Stimulated activated CD4-positive, alpha-beta T cell treated with anti-CD3 and anti-CD28 coated beads, Interleukin-2, amount 100 ng/mL, for 4 hours (primary cell): Measurements from ENCODE around the gene PCDH17.

ENCODE experiments used
- DNase-seq: peaks from one replicate; pipeline ENCODE4 v3.0.0-alpha.2; 2020; ENCODE audit warnings: low read depth

PCDH17 gene, protein sequence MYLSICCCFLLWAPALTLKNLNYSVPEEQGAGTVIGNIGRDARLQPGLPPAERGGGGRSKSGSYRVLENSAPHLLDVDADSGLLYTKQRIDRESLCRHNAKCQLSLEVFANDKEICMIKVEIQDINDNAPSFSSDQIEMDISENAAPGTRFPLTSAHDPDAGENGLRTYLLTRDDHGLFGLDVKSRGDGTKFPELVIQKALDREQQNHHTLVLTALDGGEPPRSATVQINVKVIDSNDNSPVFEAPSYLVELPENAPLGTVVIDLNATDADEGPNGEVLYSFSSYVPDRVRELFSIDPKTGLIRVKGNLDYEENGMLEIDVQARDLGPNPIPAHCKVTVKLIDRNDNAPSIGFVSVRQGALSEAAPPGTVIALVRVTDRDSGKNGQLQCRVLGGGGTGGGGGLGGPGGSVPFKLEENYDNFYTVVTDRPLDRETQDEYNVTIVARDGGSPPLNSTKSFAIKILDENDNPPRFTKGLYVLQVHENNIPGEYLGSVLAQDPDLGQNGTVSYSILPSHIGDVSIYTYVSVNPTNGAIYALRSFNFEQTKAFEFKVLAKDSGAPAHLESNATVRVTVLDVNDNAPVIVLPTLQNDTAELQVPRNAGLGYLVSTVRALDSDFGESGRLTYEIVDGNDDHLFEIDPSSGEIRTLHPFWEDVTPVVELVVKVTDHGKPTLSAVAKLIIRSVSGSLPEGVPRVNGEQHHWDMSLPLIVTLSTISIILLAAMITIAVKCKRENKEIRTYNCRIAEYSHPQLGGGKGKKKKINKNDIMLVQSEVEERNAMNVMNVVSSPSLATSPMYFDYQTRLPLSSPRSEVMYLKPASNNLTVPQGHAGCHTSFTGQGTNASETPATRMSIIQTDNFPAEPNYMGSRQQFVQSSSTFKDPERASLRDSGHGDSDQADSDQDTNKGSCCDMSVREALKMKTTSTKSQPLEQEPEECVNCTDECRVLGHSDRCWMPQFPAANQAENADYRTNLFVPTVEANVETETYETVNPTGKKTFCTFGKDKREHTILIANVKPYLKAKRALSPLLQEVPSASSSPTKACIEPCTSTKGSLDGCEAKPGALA (N-terminal part only)

DNA sequence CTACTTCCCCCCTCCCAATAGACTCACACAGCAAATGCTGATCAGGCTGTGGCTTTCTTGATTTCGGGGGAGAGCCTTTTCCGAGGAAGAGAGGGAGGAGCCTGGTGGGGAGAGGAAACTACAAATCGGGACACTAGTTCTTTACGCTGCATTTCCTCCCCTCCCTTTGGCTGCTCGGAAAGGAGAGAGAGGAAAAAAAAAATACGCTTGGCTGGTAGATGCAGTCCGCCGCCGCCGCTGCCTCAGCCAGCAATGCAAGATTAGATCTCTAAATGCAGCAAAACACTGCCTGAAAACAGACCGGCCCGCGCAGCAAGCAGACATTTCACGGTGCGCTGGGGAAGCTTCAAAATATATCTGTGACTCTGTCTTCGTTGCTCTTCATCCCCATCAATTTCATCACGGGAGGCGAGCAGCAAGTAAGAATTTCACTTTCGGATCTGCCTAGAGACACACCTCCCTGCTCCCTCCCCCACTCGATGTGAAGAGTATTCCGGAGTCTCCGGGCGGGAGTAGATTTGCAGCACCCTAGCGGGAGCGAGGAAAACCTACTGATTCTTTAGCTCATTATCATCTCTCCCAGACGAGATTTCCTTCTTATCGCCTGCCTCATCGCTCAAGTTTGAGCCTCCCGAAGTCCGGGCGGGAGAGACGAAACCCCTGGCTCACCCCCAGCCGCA lies at the start of gene PCDH17:
Gene PCDH17, plus strand, starts transcription at position 149 of the 680 bp plus-strand sequence. CDS start 803 bp downstream, outside the sequence.
- DNase-seq: no peak

DNA sequence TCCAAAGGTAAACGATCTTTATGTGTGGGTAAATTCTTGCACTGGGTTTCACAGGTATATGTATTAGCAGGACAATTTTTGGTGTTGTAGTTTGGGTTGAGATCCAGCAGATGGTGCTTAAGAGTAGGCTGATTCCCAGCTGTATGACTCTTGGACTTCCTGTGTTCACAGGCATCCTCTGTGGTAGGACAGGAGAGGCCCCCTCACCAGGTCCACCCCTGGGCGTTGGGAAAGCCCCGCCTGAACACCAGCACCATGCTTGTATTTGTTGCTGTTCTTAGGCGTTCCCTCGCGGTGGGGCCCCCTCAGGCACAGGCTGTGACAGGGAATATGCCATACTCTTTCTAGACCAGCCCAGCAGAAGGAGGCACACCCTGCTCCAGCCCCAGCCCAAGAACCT lies 49.5 kb upstream of the PCDH17 start:
- DNase-seq: no peak

DNA sequence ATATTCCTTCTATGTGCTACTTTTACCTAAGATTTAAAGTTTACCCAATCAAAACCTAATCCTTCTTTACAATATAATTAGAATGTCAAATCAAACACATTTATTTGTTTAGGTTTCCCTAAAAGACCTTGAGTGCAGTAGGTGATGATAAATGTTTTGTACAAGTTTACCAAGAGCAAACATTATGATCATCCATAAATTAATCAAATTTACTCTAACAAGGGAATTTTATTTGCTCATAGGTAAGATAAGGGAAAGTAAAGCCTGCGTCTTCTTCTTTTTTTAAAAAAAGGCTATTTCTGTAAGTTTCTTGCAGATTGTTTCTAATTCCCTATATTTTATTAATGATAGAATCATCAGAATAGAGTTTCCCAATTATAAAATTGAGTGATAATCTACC lies 48.0 kb upstream of the PCDH17 start:
- no peak for DNase-seq

DNA sequence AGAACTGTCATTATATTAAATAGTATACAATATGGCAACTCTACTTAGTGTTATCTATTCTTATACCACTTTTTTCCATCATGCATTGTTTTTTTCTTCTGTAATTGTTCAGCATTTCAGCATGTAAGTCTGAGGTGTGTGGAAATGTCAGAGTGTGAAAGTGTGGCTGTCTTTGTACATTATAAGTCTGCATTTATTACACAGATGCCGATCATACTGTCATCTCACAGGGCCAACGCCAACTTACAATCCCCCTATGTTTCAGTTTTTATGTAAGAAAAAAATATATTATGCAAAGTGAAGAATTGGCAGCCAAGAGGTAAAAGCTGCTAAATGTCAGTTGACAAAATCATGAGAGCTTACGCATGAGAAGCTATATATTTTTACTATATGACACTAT lies 42.9 kb upstream of the PCDH17 start:
- DNase-seq: no peak

DNA sequence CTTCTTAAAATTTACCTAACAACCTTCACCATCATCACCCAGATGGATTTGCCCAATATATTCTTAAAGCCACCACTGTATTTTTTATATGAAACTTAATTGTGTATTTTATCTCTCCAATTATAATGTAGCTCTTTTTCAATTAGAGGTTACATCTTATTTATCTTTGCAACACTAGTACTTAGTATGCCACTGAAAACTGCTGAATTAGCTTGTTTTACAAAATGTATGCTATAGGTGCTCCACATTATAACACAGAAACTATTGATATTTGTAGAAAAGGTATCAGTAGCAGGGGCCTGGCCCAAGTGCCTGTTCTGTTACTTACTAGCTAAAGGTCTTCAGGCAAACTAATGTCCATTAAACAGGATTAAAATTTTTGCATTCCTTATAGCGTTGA lies 35.8 kb upstream of the PCDH17 start:
- DNase-seq: no peak

DNA sequence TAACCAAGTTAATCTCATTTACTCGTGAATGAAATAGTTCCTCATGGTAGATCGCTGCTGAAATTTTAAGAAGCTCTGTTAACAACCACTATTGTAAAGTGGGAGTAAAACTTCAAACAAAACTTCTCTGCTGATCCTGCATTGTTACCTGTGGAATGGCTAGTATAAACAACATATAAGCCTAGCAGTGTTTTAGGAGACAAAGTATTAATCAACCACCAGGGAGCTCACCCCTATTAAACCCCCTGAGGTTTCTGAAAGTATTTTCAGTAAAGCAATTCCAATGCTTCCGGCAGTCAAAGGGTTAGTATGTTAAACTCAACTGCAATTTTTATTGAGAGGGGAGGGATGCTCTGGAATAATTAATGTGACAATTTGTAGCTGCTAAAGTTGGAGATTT lies 30.0 kb upstream of the PCDH17 start:
- no peak for DNase-seq

DNA sequence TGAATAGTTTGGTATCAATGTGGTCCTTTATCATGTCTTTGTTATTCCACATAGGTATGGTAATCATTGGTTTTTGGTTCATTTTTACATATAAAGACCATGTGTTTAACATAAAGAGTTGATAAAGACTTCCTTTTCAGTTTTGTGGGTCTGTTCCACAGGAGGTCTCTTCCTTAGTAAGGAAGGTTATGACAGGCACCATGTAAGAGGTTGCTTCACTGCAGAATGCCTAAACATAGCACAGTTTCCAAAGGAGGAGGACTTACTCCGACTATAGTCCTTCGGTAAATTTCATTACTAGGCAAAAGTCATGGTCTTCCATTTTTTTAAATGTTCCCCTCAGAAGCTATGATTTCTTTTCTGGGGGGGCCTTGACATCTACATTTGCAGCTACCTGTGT lies 27.1 kb upstream of the PCDH17 start:
- DNase-seq: no peak

DNA sequence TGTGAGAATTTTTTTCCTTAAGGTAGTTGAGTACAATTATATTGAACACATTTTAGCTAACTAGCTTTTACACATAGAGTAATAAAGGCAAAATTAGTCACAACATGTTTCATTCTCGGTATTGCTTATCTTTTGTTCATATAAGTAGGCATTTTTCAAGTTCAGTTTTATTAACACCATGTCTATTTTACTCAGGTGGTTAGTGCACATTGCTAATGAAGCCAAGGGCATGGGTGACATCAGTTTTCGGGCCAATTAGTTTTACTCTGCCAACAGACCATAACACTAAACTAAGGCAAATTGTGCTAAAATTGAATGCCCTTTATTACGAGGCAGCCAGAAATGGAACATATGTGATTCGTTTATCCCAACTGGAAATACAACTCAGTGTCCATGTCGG lies 19.6 kb upstream of the PCDH17 start:
- no peak for DNase-seq

DNA sequence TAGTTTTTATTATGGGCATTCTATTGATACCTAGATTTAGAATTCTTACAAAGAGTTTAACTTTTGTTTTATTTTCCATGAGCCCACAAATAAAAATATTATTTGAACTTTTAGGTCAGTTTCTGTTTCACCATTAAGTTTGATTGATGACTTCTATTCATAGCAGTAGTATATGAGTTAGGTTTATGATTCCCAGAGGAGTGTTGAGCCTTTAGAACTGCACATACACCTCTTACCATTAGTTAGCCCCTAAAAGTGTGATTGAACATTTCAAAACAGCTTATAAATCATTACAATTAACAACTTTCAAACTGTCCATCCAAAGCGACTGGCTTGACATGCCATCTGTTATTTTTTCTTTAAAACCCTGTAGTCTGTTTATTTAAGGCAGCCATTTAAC lies 19.0 kb upstream of the PCDH17 start:
- no peak for DNase-seq

DNA sequence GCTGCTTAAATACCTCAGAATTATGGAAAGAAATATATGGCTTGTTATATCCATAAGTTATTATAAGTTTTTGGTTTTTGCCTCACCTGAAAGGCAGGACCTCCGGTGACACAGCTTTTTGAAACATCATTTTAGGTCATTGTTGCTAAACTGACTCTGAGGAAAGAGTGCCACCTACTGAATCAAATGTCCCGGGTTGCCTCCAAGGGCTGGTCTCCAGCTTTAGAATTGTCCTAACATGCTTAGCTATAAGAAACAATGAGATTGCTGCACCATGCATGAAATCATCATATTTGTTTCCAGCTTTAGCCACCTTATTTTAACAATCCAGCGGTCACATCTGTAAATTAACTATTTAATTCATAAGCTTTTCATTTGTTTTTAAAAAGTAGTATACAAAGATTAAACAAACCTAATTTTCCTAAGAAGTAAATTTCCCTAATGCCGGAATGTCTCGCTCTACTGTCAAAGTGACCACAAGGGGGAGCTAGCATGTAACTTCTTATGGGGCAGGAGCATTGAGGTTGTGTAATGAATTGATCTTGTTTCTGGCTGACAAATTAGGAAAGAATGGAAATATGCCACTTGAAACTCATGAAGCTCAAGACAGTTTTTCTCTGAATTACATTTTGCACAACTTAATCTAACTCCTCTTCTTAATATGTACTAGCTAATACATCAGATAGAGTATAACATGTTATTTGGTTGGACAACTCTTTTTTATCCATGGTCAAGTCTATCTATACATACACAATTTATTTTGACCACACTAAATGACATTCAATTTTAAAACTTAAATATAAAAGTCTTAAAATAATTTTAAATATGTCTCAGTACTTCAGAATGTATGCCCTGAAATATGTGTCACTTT lies 6.7 kb upstream of the PCDH17 start:
- no peak for DNase-seq

DNA sequence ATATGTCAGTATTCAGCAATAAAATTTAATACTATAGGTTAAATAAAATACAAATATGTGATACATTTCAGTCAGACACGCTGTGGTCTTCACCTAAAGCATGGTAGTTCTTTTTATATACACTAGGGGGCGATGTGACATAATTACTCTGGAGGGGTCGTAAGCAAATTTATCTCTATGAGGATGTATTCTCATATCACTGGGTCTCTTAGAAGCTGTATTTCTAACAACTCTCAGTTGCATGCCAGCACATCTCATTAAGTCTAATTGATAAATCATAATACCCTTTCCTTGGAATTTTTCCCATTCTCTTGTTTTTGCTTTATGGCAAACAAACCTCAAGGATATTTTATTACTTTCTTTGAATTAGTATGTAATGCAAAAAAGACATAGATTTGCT lies 3.9 kb upstream of the PCDH17 start:
- DNase-seq: no peak

DNA sequence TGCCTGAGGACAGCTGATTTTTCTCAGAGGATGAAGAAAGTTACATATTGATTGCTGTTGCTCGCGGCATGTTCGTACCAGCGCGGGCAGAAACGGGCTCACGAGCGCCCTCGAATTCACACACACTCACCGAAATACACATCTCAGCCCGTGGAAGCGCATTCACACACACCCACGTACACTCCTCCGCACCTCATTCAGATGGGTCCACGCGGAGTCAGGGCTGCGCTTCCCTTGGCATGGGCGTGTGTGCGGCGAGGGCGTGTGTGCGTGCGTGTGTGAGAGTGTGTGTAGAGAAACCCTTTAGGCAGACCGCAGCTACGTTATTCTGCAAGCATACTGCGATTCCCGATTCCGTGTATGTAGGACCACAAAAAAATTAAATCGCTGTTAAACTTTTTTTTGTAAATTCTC lies 2.1 kb upstream of the PCDH17 start:
- no peak for DNase-seq

DNA sequence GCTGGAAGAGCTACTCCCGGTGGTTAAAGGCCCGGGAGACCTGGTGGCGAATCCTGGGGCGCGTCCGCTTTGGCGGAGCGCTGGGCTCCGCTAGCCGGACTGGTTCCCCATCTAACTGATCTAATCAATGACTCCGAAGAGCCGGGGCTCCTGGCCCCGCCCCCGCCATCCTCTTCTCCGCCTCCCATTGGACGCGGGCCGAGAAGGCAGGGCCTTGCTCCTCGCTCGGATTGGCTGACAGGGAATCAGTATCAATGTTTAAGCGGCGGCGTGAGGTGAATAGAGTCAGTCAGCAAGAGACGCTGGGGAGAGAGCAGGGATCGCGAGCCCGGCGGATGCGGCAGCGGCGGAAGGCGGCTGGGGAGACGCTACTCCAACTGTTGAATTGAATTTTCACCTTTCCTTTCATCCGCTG lies 1.7 kb upstream of the PCDH17 start:
- DNase-seq: no peak

DNA sequence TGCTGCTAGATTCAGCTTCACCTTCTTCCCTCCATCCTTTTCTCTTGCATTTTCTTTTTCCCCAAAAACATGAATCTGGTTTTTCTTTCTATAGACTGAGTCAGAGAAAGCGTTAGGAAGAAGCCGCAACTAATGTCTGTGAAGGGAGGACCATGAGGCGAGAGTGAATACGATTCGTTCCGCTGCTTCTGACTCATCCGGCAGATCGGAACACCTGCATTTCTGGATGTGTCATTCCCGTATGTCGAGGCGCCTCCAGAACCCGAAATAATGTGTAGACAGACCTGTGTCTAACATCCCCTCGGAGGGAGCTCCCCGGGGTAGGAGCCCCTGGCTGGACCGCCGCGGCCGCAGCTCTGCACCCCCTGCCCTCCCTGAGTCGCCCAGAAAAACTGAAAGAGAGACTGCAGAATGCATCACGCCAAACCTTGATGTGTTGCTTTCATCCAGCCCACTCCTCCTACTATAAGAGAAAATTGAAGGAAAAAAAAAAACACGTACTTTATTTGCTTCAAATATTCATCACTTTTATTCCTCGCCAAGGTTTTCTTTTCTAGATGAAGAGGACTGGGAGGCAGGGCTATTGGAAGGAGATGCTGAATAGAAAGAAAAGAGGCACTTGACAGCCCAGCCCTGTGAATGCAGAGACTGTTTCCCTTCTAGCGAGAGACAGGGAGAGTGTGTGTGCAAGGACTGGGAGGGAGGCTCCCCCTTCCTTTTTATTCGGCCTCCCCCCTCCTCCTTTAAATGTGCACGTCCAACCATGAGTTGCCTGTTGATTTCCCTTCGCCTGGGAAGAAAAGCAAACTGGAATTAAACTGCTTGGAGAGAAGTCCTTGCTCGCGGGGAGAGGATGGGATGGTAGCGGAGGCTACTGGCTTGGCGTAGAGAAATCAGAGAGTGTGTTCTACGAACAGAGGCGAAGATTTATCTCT lies 616 bp upstream of the PCDH17 start:
- no peak for DNase-seq

DNA sequence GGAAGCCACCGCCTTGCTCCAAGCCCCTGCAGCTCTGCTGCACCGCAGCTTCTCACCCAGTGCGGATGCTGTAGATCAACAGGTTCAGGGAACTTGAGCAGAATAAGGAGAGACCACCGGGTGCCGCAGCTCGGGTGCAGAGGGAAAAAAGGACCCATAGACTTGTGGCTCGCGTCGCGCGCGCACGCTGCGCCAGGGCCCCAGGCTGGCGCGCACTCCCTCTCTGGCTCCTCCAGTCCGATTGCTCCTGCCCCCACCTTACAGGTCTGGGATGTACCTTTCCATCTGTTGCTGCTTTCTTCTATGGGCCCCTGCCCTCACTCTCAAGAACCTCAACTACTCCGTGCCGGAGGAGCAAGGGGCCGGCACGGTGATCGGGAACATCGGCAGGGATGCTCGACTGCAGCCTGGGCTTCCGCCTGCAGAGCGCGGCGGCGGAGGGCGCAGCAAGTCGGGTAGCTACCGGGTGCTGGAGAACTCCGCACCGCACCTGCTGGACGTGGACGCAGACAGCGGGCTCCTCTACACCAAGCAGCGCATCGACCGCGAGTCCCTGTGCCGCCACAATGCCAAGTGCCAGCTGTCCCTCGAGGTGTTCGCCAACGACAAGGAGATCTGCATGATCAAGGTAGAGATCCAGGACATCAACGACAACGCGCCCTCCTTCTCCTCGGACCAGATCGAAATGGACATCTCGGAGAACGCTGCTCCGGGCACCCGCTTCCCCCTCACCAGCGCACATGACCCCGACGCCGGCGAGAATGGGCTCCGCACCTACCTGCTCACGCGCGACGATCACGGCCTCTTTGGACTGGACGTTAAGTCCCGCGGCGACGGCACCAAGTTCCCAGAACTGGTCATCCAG lies 964 bp downstream of the PCDH17 start:
- no peak for DNase-seq

DNA sequence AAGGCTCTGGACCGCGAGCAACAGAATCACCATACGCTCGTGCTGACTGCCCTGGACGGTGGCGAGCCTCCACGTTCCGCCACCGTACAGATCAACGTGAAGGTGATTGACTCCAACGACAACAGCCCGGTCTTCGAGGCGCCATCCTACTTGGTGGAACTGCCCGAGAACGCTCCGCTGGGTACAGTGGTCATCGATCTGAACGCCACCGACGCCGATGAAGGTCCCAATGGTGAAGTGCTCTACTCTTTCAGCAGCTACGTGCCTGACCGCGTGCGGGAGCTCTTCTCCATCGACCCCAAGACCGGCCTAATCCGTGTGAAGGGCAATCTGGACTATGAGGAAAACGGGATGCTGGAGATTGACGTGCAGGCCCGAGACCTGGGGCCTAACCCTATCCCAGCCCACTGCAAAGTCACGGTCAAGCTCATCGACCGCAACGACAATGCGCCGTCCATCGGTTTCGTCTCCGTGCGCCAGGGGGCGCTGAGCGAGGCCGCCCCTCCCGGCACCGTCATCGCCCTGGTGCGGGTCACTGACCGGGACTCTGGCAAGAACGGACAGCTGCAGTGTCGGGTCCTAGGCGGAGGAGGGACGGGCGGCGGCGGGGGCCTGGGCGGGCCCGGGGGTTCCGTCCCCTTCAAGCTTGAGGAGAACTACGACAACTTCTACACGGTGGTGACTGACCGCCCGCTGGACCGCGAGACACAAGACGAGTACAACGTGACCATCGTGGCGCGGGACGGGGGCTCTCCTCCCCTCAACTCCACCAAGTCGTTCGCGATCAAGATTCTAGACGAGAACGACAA lies 1.8 kb downstream of the PCDH17 start:
- no peak for DNase-seq

DNA sequence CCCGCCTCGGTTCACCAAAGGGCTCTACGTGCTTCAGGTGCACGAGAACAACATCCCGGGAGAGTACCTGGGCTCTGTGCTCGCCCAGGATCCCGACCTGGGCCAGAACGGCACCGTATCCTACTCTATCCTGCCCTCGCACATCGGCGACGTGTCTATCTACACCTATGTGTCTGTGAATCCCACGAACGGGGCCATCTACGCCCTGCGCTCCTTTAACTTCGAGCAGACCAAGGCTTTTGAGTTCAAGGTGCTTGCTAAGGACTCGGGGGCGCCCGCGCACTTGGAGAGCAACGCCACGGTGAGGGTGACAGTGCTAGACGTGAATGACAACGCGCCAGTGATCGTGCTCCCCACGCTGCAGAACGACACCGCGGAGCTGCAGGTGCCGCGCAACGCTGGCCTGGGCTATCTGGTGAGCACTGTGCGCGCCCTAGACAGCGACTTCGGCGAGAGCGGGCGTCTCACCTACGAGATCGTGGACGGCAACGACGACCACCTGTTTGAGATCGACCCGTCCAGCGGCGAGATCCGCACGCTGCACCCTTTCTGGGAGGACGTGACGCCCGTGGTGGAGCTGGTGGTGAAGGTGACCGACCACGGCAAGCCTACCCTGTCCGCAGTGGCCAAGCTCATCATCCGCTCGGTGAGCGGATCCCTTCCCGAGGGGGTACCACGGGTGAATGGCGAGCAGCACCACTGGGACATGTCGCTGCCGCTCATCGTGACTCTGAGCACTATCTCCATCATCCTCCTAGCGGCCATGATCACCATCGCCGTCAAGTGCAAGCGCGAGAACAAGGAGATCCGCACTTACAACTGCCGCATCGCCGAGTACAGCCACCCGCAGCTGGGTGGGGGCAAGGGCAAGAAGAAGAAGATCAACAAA lies 2.6 kb downstream of the PCDH17 start:
- DNase-seq: no peak
